Loucy (cell line): ENCODE data around the gene C5orf46.

ENCODE experiments used
- H2AFZ ChIP-seq: fragments of 200-600 bp; sonication (generic); 2 replicates; pipeline ENCODE4 v1.6.0; 2016; ENCODE audit warnings: antibody characterized with exemption, mild to moderate bottlenecking, low read length, moderate library complexity
- H3F3A ChIP-seq: fragments of 200-600 bp; 2 replicates; pipeline ENCODE4 v1.6.0; 2016; ENCODE audit warnings: antibody characterized with exemption, low read depth, mild to moderate bottlenecking
- H3K27me3 ChIP-seq: fragments of 200-600 bp; sonication (generic); 2 replicates; pipeline ENCODE4 v1.6.1; 2014; ENCODE audit warnings: low read length, mild to moderate bottlenecking; ENCODE audit not compliant: insufficient read depth, poor library complexity, severe bottlenecking
- H3K36me3 ChIP-seq: fragments of 200-600 bp; sonication (generic); 2 replicates; pipeline ENCODE4 v1.6.1; 2016; ENCODE audit warnings: low read length; ENCODE audit not compliant: insufficient read depth
- H3K4me1 ChIP-seq: fragments of 200-600 bp; sonication (generic); 2 replicates; pipeline ENCODE4 v1.5.1; 2014; ENCODE audit warnings: low read length, mild to moderate bottlenecking; ENCODE audit not compliant: insufficient read depth, poor library complexity, severe bottlenecking
- H3K4me2 ChIP-seq: fragments of 200-600 bp; sonication (generic); 2 replicates; pipeline ENCODE4 v1.6.0; 2014; ENCODE audit warnings: antibody characterized with exemption, low read length, low read depth, mild to moderate bottlenecking; ENCODE audit not compliant: poor library complexity, severe bottlenecking
- H3K4me3 ChIP-seq: fragments of 200-600 bp; sonication (generic); 2 replicates; pipeline ENCODE4 v1.5.1; 2014; ENCODE audit warnings: low read length, mild to moderate bottlenecking, mixed read lengths; ENCODE audit not compliant: poor library complexity, severe bottlenecking
- H3K79me2 ChIP-seq: fragments of 200-600 bp; sonication (generic); 2 replicates; pipeline ENCODE4 v1.6.1; 2014; ENCODE audit warnings: low read length; ENCODE audit not compliant: insufficient read depth
- H3K9ac ChIP-seq: fragments of 200-600 bp; sonication (generic); 2 replicates; pipeline ENCODE4 v1.6.0; 2014; ENCODE audit warnings: mild to moderate bottlenecking, low read depth, low read length, moderate library complexity; ENCODE audit not compliant: poor library complexity, severe bottlenecking
- H3K9me2 ChIP-seq: fragments of 200-600 bp; sonication (generic); replicated peaks from 2 replicates; pipeline ENCODE4 v1.6.1; 2016; ENCODE audit warnings: low read depth, low read length, mixed read lengths
- H3K9me3 ChIP-seq: fragments of 200-600 bp; sonication (generic); 2 replicates; pipeline ENCODE4 v1.6.1; 2014; ENCODE audit warnings: mild to moderate bottlenecking, antibody characterized with exemption, low read length, low read depth; ENCODE audit not compliant: insufficient read depth
- H4K20me1 ChIP-seq: fragments of 200-600 bp; sonication (generic); 2 replicates; pipeline ENCODE4 v1.6.0; 2014; ENCODE audit warnings: antibody characterized with exemption, low read length, mild to moderate bottlenecking; ENCODE audit not compliant: insufficient read depth, poor library complexity, severe bottlenecking
- CTCF ChIP-seq: fragments of 200-600 bp; sonication (generic); conservative IDR thresholded peaks from 2 replicates; pipeline ENCODE4 v1.5.1; 2014; ENCODE audit warnings: mild to moderate bottlenecking, antibody characterized with exemption, low read length
- EZH2phosphoT487 ChIP-seq: fragments of 200-600 bp; IDR thresholded peaks from 2 replicates; pipeline ENCODE4 v1.6.1; 2018; ENCODE audit warnings: antibody characterized with exemption, mild to moderate bottlenecking, moderate library complexity, borderline replicate concordance

Gene C5orf46

GRCh38 chr5:147857302-147858129 is 48.8 kb downstream of the C5orf46 start:
- TF ChIP-seq EZH2phosphoT487 (no peak), CTCF (peak; percentile 91)
- no peaks in the 10 kb centered on the region for H3K9me3 ChIP-seq

GRCh38 chr5:147856801-147857200 is 49.5 kb downstream of the C5orf46 start:
- H2AFZ ChIP-seq = peak overlapping the region; percentile 19
- H3K79me2 ChIP-seq = no peaks in the 10 kb centered on the region
- H3K36me3 ChIP-seq = no peaks in the 10 kb centered on the region
- no peaks in the 10 kb centered on the region for H4K20me1 ChIP-seq
- no peaks in the 10 kb centered on the region for H3K4me1 ChIP-seq
- no peak overlapping the region for H3K4me2 ChIP-seq
- no peaks in the 10 kb centered on the region for H3F3A ChIP-seq
- H3K9ac ChIP-seq = no peak overlapping the region
- H3K9me3 ChIP-seq = no peaks in the 10 kb centered on the region
- H3K4me3 ChIP-seq = no peak overlapping the region
- TF ChIP-seq CTCF (no peak), EZH2phosphoT487 (no peak)
- H3K9me2 ChIP-seq = no peaks in the 10 kb centered on the region
- H3K27me3 ChIP-seq = no peaks in the 10 kb centered on the region

More at GRCh38 chr5:147857302-147858129, 48.8 kb downstream of the C5orf46 start:
- peak overlapping the region; percentile 66 for H2AFZ ChIP-seq
- no peaks in the 10 kb centered on the region for H4K20me1 ChIP-seq
- H3K4me2 ChIP-seq = no peak overlapping the region
- no peaks in the 10 kb centered on the region for H3K9me2 ChIP-seq
- no peaks in the 10 kb centered on the region for H3F3A ChIP-seq
- no peaks in the 10 kb centered on the region for H3K79me2 ChIP-seq
- H3K4me3 ChIP-seq = no peak overlapping the region
- no peak overlapping the region for H3K9ac ChIP-seq
- no peaks in the 10 kb centered on the region for H3K36me3 ChIP-seq
- H3K27me3 ChIP-seq = no peaks in the 10 kb centered on the region
- no peaks in the 10 kb centered on the region for H3K4me1 ChIP-seq

- Histone ChIP-seq H3K27me3 (no peaks in the 10 kb centered on the region), H3K4me3 (no peak overlapping the region), H4K20me1 (no peaks in the 10 kb centered on the region), H3K9ac (no peak overlapping the region), H3K9me3 (no peaks in the 10 kb centered on the region), H3F3A (no peaks in the 10 kb centered on the region), H3K4me1 (no peaks in the 10 kb centered on the region), H2AFZ (no peak overlapping the region), H3K79me2 (no peaks in the 10 kb centered on the region), H3K36me3 (no peaks in the 10 kb centered on the region), H3K9me2 (no peaks in the 10 kb centered on the region), H3K4me2 (no peak overlapping the region)
- no peak for TF ChIP-seq EZH2phosphoT487
Measured at GRCh38 chr5:147855774-147856069, 50.6 kb downstream of the C5orf46 start.
